DOHH2 (cell line): Measurements from ENCODE around the gene CAMTA1.

Experiments used
- EZH2phosphoT487 ChIP-seq: fragments of 200-600 bp; sonication (generic); IDR thresholded peaks from 2 replicates; pipeline ENCODE4 v1.6.1; 2017; ENCODE audit warnings: borderline replicate concordance, mild to moderate bottlenecking, antibody characterized with exemption, low read length, moderate library complexity, mixed read lengths
- TF ChIP-seq, protein P1 (sequence below): fragments of 200-600 bp; sonication (generic); IDR thresholded peaks from one replicate; pipeline ENCODE4 v1.5.1; 2014; ENCODE audit warnings: antibody characterized with exemption, mild to moderate bottlenecking, low read depth, low read length; ENCODE audit not compliant: poor library complexity, severe bottlenecking

DNA sequence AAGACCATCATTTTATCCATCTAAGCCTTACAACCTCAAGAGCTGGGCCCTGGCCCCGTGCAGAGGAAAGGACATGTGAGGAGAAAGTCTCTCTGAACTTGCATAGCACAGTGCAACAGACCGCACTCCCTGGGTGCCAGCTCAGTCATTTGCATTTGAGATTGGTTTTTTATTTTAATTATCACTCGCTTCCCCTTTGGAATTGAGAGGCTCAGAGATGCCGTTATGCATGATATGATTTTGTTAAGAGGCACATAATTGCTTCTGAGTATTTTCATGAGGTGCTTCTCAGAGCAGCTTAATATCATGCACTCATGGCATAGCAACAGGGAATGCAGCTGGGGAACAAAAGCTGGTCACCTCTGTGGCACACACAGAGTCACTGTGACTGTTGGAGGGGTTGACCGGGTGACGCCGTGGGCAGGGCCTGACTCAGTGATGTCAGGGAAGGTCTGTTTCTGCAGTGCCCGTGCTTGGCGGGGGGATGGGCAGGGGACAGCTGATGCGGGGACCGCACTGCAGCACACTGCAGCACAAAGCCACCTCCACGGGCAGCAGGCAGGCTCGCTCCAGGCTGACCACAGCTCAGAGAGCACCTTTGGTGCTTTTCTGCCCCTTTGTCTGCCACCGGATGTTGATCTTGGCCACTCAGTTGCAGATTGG lies 942.7 kb downstream of the CAMTA1 start:
- TF ChIP-seq, protein P1, sequence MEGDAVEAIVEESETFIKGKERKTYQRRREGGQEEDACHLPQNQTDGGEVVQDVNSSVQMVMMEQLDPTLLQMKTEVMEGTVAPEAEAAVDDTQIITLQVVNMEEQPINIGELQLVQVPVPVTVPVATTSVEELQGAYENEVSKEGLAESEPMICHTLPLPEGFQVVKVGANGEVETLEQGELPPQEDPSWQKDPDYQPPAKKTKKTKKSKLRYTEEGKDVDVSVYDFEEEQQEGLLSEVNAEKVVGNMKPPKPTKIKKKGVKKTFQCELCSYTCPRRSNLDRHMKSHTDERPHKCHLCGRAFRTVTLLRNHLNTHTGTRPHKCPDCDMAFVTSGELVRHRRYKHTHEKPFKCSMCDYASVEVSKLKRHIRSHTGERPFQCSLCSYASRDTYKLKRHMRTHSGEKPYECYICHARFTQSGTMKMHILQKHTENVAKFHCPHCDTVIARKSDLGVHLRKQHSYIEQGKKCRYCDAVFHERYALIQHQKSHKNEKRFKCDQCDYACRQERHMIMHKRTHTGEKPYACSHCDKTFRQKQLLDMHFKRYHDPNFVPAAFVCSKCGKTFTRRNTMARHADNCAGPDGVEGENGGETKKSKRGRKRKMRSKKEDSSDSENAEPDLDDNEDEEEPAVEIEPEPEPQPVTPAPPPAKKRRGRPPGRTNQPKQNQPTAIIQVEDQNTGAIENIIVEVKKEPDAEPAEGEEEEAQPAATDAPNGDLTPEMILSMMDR: no peak
- no peak for TF ChIP-seq EZH2phosphoT487
